ENCODE measurements around the gene EFCAB7. TPM values are rescaled to one million over a fixed set of nuclear protein-coding genes. Genes with fewer than 3 reads are reported as not detected.
A peak's percentile ranks its signal among the peaks of the same experiment; 100 is the strongest.
"Not testable (repeated sequence)": the region's sequence is repeated elsewhere in the genome, so short reads cannot be mapped to it uniquely, and the experiment has no call there.

EFCAB7 gene
- polyA plus RNA-seq, 3 donors: 16.7 to 22.8 (median 22.3) TPM

DNA sequence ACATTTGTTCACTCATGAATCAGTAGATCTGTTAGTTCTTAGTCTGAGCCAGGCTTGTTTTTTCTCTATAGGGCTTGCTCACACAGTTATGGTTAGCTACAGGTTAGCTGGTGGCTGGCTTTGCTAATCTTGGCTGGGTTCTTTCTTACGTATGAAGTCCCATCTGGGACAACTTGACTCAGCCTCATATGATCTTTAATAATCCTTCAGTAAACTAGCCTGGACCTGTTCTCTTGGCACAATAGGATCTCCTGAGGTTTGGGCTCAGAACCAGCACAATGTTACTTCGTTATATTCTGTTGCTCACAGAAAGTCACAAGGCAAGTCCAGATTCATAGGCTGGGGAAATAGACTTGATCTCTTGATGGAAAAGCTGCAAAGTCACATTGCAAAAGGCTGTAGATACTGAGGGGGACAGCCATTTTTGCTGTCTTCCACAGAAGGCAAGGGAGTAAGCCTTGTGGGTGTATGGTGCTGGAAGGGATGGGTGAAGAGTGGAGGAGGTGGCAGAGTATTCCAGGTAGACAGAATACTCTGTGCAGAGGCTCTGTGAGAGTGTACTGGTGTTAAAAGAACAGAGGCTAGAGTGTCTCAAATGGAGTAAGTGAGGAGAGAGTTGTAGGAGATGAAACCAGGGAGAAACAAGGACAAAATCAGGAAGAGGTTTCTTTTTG, 24.4 kb downstream of the EFCAB7 start:
- DNase-seq: no peak

DNA sequence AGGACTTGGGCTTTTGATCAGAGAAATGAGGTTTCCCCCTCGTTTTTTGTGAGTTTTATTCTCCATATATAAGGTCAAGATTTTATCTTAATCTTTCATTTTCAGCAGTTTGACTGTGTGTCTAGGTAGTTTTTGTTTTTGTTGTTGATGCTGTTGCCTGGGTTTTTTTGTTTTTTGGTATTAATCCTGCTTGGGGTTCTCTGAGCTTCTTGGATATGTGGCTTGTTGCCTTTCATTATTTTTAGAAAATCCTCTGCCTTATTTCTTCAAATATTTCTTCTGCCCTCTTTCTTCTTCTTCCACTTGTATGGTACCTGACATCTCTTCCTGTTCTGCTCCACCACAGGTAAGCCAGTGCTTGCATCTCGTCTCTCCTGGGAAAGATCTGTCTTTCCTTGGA, 25.0 kb downstream of the EFCAB7 start:
- no peak for DNase-seq

DNA sequence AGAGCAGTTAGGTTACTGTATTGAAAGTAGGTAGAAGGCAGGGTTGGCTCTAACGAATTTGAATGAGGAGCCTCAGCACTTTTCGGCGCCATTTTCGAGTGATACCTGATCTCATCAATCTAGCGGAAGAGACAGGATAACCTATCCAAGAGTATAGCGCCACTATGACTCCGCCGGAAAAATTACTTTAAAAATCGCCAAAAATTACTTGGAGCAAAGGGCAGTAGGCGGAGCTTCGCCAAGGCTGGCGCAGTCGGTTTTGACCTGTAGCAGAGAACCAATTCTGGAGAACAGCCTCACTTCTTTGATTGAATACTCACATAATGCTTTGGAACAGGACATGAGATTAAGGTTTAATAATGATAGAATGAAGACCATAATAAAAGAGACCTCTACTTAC, 25.6 kb downstream of the EFCAB7 start:
- no peak for DNase-seq

DNA sequence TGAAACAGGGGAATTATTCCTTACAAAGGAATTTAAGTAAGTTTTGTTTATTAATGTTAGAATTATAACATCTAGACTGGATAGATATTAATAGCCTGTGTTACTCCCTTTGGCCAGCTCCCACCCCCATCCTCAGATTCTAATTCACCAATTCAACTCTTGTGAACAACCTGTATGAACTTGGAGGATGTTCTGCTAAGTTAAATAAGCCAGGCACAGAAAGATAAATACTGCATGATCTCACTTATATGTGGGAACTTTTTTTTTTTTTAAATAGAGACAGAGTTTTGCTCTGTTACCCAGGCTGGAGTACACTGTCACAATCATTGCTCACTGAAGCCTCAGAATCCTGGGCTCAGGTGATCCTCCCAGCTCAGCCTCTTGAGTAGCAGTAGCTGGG, 32.2 kb downstream of the EFCAB7 start:
- DNase-seq: no peak

DNA sequence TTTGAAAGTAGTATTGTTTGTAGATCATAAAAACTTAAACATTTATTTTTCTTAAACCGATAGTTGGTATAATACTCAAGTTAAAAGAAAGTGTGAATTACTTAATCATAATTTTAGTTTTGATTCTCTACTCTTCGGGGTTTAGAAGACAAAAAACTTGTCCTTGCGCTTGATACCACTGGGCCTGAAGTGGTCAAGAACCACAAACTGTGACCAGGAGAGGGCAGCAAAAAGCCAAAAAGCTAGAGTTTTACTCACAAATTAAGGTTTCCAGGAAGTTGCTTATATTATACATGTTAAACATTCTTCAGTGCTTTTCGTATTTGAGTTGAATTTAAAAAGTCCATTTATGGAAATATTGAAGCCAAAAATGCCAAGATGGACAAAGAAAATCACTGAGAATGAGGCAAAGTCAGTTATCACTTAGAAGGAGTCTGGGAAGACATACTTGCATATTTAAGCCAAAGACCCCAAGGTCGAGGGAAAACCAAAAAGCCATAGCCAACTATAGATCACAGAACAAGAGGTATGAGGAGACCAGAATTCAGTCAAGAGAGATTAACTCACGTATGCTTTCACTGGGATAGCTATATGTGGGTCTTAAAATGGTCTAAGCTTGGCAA, 34.2 kb downstream of the EFCAB7 start:
- DNase-seq: peak; percentile 14

DNA sequence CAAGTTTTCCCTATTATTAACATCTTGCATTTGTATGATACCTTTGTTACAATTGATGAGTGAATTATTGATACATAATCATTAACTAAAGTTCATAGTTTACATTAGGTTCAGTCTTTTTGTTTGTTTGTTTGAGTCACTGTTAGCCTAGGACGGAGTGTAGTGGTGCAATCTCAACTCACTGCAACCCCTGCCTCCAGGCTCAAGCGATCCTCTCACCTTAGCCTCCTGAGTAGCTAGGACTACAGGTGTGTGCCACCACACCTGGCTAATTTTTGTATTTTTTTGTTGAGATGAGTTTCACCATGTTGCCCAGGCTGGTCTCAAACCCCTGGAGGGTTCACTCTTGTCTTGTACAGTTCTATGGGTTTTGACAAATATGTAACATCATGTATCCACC, 36.0 kb downstream of the EFCAB7 start:
- no peak for DNase-seq

DNA sequence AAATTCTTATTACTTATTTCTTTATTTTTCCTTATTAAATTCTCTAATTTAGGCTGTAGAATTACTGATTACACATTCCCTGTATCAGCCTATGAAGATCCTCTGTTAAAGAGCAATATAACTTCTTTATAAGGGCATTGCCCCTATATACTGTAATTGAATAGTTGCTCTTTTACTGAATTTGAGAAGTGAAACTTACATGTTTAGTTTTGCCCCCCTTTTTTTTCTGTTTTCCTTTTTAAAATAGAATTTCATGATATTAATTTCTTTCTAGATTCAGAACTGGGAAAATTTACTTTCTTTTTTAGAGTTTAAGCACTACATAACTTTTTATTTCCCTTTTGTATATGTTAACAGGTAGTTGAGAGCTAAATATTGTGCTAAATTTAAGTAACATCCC, 40.4 kb downstream of the EFCAB7 start:
- no peak for DNase-seq

DNA sequence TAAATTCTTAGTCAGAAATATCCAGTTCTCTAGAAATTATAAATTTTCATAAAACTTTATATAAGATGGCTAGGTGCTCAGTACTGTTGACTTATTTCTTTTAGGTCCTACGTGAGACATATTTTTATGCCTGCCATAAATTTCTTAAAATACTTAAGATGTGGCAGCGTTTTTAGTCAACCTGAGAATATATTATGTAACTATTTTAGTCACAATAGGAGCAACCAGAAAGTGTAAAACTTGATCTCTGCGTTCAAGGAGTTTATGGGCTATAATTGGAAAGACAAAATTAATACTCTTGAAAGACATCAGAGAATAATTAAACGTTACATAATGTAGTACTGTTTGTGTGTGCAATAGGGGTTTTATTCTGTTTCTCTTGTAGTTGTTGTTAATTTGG, 45.7 kb downstream of the EFCAB7 start:
- DNase-seq: no peak

DNA sequence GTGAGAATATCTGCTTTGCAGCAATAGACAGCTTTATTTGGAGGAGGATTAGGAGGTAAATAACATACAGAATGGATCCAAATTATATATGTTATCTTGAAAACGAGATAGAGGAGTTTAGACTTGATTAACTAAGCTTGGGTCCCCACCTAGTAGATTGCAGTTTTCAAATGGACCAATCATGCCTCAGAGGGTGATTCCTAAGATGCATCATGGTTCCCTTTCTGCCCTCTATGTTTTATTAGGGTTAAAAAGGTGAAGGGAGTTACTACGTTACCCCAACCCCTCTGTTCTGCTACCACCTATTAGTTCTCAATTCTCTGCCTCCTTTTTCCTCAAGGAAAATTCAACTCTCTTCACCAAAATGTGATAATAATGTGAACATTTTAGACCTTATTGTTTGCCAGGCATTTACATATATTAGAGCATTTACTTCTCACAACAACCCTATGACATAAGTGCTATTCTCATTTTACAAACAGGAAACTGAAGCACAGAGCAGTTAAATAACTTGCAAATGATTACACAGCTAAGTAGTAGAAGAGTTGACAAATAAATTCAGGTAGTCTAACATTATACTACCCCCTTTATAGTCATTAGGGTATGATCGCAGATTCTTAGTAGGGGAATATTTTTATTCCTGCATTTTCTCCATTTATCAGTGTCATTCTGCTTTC, 46.5 kb downstream of the EFCAB7 start:
- DNase-seq: no peak

DNA sequence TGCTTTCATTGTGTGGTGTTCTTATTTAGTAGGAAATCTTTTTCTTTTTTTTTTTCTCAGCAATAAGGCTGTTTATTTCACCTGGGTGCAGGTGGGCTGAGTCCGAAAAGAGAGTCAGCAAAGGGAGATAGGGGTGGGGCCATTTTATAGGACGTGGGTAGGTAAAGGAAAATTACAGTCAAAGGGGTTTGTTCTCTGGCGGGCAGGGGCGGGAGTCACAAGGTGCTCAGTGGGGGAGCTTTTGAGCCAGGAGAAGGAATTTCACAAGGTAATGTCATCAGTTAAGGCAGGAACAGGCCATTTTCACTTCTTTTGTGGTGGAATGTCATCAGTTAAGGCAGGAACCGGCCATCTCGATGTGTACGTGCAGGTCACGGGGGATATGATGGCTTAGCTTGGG, 49.4 kb downstream of the EFCAB7 start:
- not testable (repeated sequence) for DNase-seq

DNA sequence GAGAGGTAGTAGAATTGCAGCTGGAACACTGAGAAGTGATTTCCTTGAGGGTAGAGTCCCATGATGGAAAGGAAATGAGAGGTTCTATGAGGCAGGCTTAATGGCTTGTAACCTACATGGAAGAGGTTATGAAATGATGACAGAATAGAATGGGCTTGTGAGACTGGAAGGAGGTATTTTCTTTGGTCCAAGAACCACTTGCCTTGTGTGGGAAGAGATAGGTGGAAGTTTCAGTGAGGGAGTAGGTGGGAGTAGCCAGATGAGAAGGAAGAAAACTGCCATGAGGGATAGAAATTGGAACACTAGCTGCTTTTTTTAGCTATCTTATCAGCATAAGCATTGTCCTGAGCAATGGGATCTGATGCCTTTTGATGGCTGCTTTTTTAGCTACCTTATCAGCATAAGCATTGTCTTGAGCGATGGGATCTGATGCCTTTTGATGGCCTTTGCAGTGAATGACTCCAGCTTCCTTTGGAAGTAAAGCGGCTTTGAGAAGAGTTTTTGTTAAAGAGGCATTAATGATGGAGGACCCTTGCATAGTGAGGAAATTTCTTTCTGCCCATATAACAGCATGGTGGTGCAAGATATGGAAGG, 51.0 kb downstream of the EFCAB7 start:
- DNase-seq: not testable (repeated sequence)

DNA sequence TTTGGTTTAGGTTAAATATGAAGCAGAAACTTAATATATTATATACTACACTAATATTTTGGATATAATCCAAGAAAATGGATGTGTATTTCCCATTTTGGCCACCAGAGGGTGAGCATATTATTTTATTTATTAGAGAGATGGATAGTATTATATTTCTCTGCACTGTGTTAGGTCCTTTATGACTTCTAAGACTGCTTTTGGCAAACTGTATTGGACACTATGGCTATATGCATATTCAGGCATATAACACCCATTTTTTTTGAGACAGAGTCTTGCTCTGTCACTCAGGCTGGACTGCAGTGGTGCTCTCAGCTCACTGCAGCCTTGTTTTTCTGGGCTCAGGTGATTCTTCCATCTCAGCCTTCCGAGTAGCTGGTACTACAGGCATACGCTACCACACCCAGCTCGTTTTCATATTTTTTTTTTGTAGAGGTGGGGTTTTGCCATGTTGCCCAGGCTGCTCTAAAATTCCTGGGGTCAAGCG, 52.1 kb downstream of the EFCAB7 start:
- peak; percentile 8 for DNase-seq

DNA sequence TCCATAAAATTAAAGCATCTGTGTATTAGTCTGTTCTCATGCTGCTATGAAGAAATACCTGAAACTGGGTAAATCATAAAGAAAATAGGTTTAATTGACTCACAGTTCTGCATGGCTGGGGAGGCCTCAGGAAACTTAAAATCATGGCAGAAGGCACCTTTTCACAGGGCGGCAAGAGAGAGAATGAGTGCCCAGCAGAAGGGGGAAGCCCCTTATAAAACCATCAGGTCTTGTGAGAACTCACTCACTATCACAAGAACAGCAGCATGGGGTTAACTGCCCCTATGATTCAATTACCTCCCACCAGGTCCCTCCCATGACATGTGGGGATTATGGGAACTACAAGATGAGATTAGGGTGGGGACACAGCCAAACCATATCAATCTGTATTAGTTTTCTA, 63.0 kb downstream of the EFCAB7 start:
- not testable (repeated sequence) for DNase-seq

DNA sequence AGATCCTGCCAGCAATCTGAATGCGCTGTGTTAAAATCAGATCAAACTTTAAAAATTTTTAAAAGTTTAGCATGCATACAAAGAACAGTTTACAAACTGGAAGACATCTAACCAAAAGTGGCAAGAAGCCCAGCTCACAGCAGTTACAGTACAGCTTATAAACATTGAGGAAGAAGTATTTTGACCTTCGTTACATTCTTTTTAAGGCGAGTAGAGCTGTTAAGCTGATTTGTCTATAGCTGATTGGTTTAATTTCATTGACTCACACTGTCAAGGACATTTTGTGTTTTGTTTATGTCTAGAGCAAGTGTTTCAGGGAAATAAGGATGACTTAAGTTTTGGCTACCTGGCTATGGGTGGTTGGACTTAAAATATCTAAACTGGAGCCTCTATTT, 66.8 kb downstream of the EFCAB7 start:
- DNase-seq: peak; percentile 1

DNA sequence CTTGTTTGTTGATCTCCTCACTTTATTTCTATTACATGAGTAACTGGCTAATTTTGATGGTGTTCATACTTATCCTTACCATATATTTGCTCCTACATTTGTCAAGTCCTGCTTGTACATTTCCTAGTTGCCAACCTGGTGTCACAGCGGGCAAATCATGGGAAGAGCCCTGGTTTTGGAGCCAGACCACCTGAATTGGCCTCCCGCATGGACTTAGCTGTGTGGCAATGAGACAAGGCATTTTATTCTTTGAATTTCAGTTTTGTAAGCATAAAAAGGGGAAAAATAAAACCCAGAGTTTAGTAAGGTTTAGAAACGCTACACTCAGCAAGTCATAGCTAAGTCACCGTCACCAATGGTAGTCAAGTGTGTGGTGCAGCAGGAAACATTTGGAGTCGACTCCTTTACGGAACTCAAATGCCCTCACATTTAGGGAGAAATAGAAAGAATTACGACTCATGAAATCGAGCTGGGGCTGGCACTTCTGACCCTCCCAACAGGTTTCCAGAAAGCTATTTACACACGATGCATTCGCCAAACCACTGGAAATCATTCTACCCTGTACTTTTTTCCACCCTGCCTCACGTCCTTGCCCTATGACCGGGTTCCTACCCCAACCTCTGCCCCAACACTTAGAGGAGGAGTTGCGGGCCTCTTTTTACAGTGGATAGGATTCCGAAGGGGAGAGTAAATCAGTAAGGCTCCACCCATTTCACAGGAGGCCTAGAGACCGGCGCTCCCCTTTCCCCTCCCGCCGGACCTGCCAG, 69.4 kb downstream of the EFCAB7 start:
- no peak for DNase-seq

DNA sequence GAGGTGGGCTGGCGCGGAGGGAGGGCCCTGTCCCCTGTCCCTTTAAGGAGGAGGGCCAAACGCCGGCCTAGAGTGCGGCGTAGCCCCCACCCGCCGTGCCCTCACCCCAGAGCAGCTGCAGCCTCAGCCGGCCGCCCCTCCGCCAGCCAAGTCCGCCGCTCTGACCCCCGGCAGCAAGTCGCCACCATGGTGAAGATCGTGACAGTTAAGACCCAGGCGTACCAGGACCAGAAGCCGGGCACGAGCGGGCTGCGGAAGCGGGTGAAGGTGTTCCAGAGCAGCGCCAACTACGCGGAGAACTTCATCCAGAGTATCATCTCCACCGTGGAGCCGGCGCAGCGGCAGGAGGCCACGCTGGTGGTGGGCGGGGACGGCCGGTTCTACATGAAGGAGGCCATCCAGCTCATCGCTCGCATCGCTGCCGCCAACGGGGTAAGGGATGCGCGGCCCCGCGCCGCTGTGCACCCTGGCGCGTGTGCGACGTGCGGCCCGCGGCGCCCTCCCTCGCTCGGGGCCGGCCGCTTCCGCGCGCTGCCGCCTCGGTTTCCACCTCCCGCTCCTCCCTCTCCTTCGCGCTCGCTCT, 70.1 kb downstream of the EFCAB7 start, which contains the start of gene PGM1:
Gene PGM1, plus strand, starts transcription at position 109 of the 583 bp plus-strand sequence. Its CDS starts 78 bp downstream, at position 187.
- peak; percentile 75 for DNase-seq

DNA sequence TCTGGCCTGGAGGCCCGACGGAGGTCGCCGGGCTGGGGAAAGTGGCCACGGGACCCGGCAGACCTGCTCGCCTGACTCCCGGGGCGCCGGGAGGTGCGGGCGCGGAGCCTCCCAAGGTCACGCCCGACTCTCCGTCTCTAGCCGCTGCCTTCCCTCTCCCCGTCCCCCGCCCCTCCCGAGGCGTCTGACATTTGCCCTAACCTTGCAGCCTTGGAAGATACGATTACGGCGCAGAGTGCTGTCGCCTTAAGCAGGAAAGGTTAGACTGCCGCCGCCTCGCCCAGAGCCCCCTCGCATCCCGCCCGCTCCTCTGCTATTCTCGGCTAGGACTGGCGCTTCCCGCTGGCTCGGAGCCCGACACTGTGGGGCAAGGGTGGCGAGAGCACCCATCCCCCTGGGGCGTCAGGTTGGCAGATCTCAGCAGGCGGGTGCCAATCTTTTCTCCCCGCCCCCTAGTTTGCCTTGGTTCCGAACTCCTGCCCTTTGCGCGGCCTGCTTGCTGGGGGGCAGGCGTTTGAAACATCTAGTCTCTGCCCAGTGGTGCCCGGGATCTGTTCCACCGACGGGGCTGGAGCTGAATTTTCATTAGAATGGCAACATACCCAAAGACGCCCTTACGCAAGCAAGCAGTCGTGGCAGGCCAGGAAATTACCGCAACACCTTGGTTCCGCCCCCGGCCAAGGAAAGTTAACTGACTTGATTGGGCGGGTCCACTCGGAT, 70.7 kb downstream of the EFCAB7 start:
- peak; percentile 23 for DNase-seq

DNA sequence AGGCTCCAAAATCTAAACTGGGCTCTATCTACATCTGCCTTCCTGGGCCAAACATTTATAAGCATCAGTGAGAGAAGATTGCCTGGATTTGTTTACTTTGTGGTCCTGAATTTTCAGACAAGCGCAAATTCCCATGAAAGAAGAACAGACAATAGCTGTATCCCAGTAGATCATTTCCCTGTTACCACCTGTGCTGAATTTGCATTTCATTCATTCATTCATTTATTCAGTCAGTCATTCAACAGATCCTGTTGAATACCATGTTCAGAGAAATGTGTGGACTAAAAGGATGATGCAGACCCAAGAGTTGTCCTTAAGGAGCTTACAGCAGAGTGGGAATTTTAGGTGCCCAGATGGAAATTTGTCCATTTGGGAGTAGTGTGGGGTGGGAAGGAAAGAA, 72.1 kb downstream of the EFCAB7 start:
- DNase-seq: no peak

DNA sequence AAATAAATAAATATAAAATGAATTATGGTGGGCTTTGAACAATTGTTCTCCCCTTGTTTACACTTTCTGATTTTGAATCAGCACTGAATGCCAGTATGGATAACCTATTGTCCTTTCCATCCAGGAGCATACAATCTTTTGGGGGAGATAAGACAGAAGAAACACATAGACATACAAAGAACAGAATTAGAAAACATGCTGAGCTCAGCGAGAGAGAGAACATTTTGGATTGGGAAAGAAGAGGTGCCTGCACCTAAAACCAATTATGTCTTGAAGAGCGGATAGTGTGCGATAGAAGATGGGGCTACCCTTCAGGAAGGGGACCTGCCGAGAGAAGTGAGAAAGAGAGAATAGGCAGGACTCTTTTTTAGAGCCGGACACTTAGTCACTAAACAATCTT, 76.5 kb downstream of the EFCAB7 start:
- DNase-seq: no peak

DNA sequence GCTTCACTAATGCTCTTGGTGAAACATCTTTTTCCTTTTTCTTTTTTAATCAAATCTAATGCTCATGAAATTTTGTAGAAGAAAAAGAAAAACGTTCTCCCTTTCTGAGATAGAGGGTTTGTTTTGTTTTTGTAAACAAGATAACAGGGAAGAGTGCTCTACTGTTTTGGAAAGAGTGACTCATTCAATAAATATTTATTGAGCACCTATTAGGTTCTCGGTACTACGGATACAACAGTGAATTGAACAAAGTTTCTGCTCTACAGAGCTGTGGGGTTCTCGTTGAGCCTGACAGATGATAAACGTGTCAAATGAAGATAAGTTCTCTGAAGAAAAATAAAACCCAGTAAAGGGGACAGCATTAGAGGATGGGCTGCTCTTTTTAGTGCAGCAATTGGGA, 76.9 kb downstream of the EFCAB7 start:
- no peak for DNase-seq

DNA sequence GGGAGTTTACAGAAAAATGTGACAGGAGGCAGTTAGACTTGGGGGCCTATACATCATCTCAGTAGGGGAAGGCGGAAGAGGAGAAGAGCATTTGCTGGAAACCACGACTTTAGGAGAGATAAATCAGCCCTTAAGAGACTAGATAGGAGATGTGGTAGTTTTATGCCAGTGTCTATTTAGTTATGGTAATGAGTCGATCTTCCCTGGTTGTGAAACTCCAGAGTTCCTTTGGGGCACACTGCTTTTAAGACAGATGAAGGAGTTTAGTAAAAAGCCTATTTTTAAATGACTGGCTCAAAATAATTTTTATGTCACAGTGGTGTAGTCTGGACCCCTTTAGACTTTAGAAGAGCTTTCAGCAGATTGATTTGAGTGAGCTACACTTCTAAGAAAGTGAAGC, 77.7 kb downstream of the EFCAB7 start:
- DNase-seq: no peak

Data from renal pelvis (tissue), 4 donors.